AG09309 (cell line): ENCODE measurements around the gene TTC38.

Experiments used
- DNase-seq: peaks from one replicate; pipeline ENCODE4 v3.0.0-alpha.2; 2010; ENCODE audit warnings: low read depth
- H3K4me3 ChIP-seq: 2 replicates; pipeline ENCODE4 v1.5.1; 2011; ENCODE audit warnings: mild to moderate bottlenecking, low read depth, low read length, moderate library complexity; ENCODE audit not compliant: control insufficient read depth
- CTCF ChIP-seq: IDR thresholded peaks from 2 replicates; pipeline ENCODE4 v1.5.1; 2011; ENCODE audit warnings: mild to moderate bottlenecking, low read depth, low read length, inconsistent platforms; ENCODE audit not compliant: insufficient read depth, control insufficient read depth; ENCODE audit errors: missing control alignments

TTC38 gene

GRCh38 chr22:46328797-46329196, 61.0 kb downstream of the TTC38 start:
- no peak overlapping the region for H3K4me3 ChIP-seq
- TF ChIP-seq CTCF = no peak
- DNase-seq = no peak

- TF ChIP-seq CTCF = no peak
- H3K4me3 ChIP-seq = no peak overlapping the region
- DNase-seq = no peak
These were observed 61.8 kb downstream of the TTC38 start for GRCh38 chr22:46329616-46330015.

GRCh38 chr22:46330426-46330825, 62.6 kb downstream of the TTC38 start:
- DNase-seq = no peak
- no peak for TF ChIP-seq CTCF

GRCh38 chr22:46331496-46331895, 63.7 kb downstream of the TTC38 start:
- DNase-seq = no peak
- no peak for TF ChIP-seq CTCF
- H3K4me3 ChIP-seq = no peak overlapping the region

More at GRCh38 chr22:46330426-46330825, 62.6 kb downstream of the TTC38 start:
- no peak overlapping the region for H3K4me3 ChIP-seq

DNA sequence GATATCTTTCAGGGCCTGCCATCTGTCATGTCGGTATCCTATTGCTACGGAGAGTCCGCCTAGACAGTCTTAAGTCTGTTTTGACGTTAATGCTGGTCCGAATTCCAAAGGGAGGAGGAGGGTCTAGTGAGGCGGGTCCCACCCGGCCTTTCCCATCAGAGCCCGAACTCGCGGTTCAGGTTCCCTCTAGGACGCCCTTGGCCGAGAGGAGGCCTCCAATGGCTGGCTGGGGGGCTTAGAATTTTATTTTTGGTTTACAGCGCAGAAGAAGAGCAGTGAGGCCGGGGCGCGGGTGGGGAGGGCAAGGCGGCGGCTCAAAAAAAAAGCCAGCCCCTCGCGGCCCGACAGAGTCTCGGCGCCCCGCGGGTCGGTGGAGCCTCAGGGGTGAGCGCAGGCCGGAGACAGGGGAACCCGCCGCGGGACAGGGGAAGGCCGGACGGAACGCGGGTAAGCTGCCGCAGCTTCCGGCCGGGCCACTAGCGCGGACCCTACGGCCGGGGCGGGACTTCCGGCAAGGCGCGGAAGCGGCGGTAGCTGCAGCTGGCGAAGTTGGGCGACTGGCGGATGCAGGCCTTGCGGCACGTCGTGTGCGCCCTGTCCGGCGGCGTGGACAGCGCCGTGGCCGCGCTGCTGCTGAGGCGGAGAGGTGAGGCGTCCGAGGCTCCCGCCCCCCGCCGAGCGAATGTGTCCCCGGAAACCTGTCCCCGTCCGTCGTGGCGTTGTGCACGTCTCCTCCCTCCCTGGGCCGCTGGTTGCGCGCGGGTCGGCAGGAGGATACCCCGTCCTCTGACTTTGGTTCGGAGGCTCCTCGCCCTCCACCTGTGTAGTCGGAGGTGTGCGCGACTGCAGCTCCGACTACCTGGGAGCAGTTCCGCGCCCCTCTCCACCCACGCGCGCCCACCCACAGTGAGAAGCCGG, 67.7 kb downstream of the TTC38 start, which contains the start of gene TRMU:
Gene TRMU (plus strand): TSS at position 514 of the 918 bp plus-strand sequence. CDS start 51 bp downstream, at position 565.
- DNase-seq = peak; percentile 47
- peak within 1 kb of the TSS; percentile 92 for H3K4me3 ChIP-seq
- TF ChIP-seq CTCF = no peak

DNA sequence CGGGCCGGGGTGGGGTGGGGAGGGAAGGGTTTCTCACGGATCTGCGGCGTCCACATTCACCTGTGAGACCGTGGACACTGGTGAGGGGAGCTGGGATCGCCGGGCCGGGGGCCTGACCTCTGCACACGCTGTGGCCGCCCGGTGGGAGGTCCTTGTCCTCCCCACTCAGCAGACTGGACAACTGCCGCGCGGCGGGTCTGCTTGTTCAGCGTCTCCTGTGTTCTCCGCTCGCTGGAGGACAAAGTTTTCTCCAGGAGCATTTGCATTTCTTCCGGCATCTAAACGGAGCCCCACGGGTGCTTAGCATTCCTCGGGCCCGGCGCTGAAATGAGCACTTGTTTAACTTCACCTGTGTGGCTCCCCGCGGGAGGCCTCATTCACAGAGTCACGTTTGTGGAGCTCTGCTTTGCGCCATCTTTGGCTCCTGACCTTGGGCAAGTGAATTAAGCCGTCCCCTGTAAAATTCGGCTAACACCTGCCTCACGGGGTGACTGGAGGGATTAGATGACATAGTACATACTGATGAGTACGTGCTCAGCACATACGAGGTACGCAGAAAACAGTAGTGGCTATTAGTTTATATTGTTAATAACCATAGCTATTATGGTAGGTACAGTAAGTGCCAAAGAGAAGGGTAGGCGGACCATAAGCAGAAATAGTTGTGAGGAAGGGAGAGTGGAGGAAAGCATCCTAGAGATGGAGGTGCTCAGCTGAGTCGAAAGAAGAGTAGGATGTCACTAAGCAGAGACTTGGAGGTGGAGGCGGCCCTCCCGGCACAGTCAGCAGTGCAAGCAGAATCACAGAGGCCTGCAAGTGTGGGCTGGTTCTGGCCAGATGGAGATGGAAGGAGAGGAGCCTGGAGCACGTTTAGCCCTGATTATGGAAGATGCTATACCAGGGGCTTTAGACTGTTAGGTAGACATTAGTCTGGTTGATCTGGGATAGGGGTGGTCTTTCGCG, 68.6 kb downstream of the TTC38 start:
- no peak for DNase-seq
- H3K4me3 ChIP-seq = peak overlapping the region; percentile 92
- no peak for TF ChIP-seq CTCF
